Astrocyte (in vitro differentiated cells and primary cell): ENCODE results near the gene PITPNM2. TPM values are rescaled to one million over a fixed set of nuclear protein-coding genes. Genes with fewer than 3 reads are reported as not detected.
A peak's percentile ranks its signal among the peaks of the same experiment; 100 is the strongest.

Experiments
- DNase-seq: peaks from one replicate; pipeline ENCODE4 v3.0.0-alpha.2; 2010; ENCODE audit warnings: low read depth
- FAIRE-seq: peaks from 2 replicates; lab custom pipeline; 2011; peaks lifted over from hg19 to GRCh38; lab: Jason Lieb, UNC
- H2AFZ ChIP-seq: 2 replicates; pipeline ENCODE4 v1.6.0; 2012; ENCODE audit warnings: low read depth, low read length, inconsistent platforms
- H3K27ac ChIP-seq: 2 replicates; pipeline ENCODE4 v1.5.1; 2011; ENCODE audit warnings: low read depth, low read length, inconsistent platforms
- H3K27me3 ChIP-seq: 2 replicates; pipeline ENCODE4 v1.6.0; 2011; ENCODE audit warnings: low read length, inconsistent platforms; ENCODE audit not compliant: insufficient read depth
- H3K36me3 ChIP-seq: 2 replicates; pipeline ENCODE4 v1.5.1; 2011; ENCODE audit warnings: low read length, inconsistent platforms; ENCODE audit not compliant: insufficient read depth
- H3K4me1 ChIP-seq: 2 replicates; pipeline ENCODE4 v1.5.1; 2011; ENCODE audit warnings: low read length, inconsistent platforms; ENCODE audit not compliant: insufficient read depth
- H3K4me2 ChIP-seq: 2 replicates; pipeline ENCODE4 v1.6.0; 2012; ENCODE audit warnings: low read length, inconsistent platforms
- H3K4me3 ChIP-seq: 2 replicates; pipeline ENCODE4 v1.5.1; 2011; ENCODE audit warnings: low read depth, mild to moderate bottlenecking, low read length, inconsistent platforms; ENCODE audit not compliant: insufficient read depth
- H3K79me2 ChIP-seq: 2 replicates; pipeline ENCODE4 v1.6.0; 2012; ENCODE audit warnings: mild to moderate bottlenecking, low read length, inconsistent platforms; ENCODE audit not compliant: insufficient read depth
- H3K9ac ChIP-seq: 2 replicates; pipeline ENCODE4 v1.6.0; 2012; ENCODE audit warnings: mild to moderate bottlenecking, low read length, inconsistent platforms
- H3K9me3 ChIP-seq: 2 replicates; pipeline ENCODE4 v1.5.1; 2012; ENCODE audit warnings: low read depth, mild to moderate bottlenecking, low read length, inconsistent platforms; ENCODE audit not compliant: insufficient read depth
- H4K20me1 ChIP-seq: 2 replicates; pipeline ENCODE4 v1.6.0; 2012; ENCODE audit warnings: low read length, inconsistent platforms; ENCODE audit not compliant: insufficient read depth
- H3K27ac Mint-ChIP-seq: one replicate; pipeline ENCODE4 v1.8.0; 2021; ENCODE audit warnings: mild to moderate bottlenecking, mixed read lengths; ENCODE audit not compliant: unreplicated experiment
- H3K27me3 Mint-ChIP-seq: one replicate; pipeline ENCODE4 v1.8.0; 2021; ENCODE audit warnings: low read depth, mixed read lengths; ENCODE audit not compliant: unreplicated experiment
- H3K36me3 Mint-ChIP-seq: one replicate; pipeline ENCODE4 v1.8.0; 2021; ENCODE audit warnings: low read depth, mixed read lengths; ENCODE audit not compliant: unreplicated experiment
- H3K4me1 Mint-ChIP-seq: one replicate; pipeline ENCODE4 v1.8.0; 2021; ENCODE audit warnings: low read depth, mixed read lengths; ENCODE audit not compliant: unreplicated experiment
- H3K4me3 Mint-ChIP-seq: one replicate; pipeline ENCODE4 v1.8.0; 2021; ENCODE audit warnings: mild to moderate bottlenecking, moderate library complexity, mixed read lengths; ENCODE audit not compliant: unreplicated experiment
- H3K9me3 Mint-ChIP-seq: one replicate; pipeline ENCODE4 v1.8.0; 2021; ENCODE audit warnings: mild to moderate bottlenecking, mixed read lengths; ENCODE audit not compliant: unreplicated experiment
- EZH2 ChIP-seq: IDR thresholded peaks from 2 replicates; pipeline ENCODE4 v1.6.1; 2012; ENCODE audit warnings: mild to moderate bottlenecking, low read length, inconsistent platforms; ENCODE audit not compliant: insufficient read depth
- total RNA-seq: library from RNA; stranded (reverse); gene quantifications from 2 replicates; pipeline ENCODE4 v1.2.1, GENCODE V29; 2021
- TF ChIP-seq, protein P1 (sequence below): IDR thresholded peaks from 2 replicates; pipeline ENCODE4 v1.5.1; 2011; ENCODE audit warnings: low read depth, mild to moderate bottlenecking, inconsistent platforms, low read length, moderate library complexity; ENCODE audit not compliant: insufficient read depth

PITPNM2 gene
- total RNA-seq, 1 donor from 2014 or later, result 13.2 TPM

DNA sequence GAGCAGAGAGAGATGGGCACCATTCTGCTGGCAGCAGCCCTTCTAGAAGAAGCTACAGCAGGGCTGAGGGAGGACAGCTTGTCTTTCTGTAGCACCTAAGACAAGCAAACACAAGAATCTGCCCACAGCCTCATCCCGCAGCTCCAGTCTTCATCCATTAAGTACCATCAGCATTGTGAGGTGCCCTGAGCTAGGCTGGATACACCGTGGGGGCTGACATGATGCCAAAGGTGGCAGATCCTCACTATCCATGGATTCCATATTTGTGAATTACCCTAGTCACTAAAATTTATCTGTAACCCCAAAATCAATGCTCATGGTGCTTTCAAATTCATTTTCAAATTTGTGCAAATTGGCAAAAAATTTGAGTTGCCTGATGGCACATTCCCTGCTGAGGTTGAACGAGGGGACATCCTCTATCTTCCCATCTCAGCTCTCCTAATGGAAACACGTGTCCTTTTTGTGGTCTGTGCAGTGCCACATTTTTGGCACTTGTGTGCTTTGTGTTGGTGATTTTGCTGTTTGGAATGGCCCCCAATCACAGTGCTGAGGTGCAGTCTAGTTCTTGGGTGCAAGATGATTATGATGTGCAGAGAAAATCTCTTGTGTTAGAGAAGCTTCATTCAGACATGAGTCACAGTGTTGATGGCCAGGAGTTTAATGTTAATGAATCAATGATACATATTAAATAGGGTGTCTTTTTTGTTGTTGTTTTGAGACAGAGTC, 7.0 kb downstream of the PITPNM2 start:
- Mint-ChIP-seq H3K9me3 (peaks cover 3% of the 10 kb centered on the region), H3K27me3 (no peaks in the 10 kb centered on the region), H3K4me1 (peaks cover 43% of the 10 kb centered on the region), H3K27ac (no peak overlapping the region), H3K4me3 (no peak overlapping the region), H3K36me3 (peaks cover 10% of the 10 kb centered on the region)
- Histone ChIP-seq H3K9me3 (no peaks in the 10 kb centered on the region), H4K20me1 (peaks cover 23% of the 10 kb centered on the region), H3K27ac (no peak overlapping the region), H3K27me3 (no peaks in the 10 kb centered on the region), H3K79me2 (peaks cover 30% of the 10 kb centered on the region), H3K36me3 (no peaks in the 10 kb centered on the region), H2AFZ (no peak overlapping the region), H3K4me1 (peaks cover 38% of the 10 kb centered on the region), H3K4me3 (no peak overlapping the region), H3K4me2 (no peak overlapping the region), H3K9ac (no peak overlapping the region)
- peak; percentile 50 for DNase-seq
- TF ChIP-seq, protein P1, sequence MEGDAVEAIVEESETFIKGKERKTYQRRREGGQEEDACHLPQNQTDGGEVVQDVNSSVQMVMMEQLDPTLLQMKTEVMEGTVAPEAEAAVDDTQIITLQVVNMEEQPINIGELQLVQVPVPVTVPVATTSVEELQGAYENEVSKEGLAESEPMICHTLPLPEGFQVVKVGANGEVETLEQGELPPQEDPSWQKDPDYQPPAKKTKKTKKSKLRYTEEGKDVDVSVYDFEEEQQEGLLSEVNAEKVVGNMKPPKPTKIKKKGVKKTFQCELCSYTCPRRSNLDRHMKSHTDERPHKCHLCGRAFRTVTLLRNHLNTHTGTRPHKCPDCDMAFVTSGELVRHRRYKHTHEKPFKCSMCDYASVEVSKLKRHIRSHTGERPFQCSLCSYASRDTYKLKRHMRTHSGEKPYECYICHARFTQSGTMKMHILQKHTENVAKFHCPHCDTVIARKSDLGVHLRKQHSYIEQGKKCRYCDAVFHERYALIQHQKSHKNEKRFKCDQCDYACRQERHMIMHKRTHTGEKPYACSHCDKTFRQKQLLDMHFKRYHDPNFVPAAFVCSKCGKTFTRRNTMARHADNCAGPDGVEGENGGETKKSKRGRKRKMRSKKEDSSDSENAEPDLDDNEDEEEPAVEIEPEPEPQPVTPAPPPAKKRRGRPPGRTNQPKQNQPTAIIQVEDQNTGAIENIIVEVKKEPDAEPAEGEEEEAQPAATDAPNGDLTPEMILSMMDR, result no peak
- TF ChIP-seq EZH2, result no peak
- FAIRE-seq, result no peak

DNA sequence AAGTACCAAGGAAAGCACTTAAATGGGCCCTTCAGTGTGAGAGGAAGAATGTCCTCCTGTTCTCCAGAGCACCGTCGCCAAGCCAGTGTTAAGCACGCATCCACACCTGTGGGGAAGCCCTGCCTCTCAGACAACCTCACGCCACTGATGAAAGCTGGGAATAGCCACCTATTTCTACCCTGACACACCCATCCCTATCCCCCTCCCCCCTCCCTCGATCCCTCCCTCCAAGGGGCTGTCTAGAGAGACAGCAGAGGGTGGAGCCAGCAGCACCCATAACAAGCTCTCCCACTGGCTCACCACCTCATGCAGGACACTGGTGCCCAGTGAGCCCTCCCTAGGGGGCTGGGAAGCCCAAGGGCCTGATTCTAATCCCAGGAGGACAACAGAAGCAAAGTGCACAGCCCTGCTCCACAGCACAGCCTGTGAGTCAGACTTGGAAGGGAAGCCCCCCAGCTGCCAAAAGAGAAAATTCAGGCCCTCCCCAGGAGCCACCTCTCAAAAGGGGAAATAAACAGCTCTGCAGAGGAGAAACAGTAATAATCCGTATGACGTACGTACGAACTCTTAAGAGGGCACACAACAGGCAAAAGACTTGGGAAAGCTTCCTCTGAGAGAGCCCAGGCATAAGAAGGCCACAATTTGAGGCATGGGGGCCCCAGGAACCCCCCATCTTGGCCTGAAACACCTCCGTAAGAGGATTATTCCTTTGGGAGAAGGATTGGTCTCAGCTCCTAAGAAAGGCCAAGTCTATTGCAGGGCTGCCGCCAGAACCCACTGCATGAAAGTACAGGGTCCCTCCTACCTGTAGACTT, 7.8 kb downstream of the PITPNM2 start:
- Histone ChIP-seq H3K4me1 (peaks cover 38% of the 10 kb centered on the region), H4K20me1 (peaks cover 15% of the 10 kb centered on the region), H3K36me3 (no peaks in the 10 kb centered on the region), H3K4me2 (peak overlapping the region; percentile 70), H3K9me3 (no peaks in the 10 kb centered on the region), H3K4me3 (no peak overlapping the region), H3K79me2 (peaks cover 24% of the 10 kb centered on the region), H3K9ac (no peak overlapping the region), H3K27ac (no peak overlapping the region), H3K27me3 (no peaks in the 10 kb centered on the region), H2AFZ (no peak overlapping the region)
- Mint-ChIP-seq H3K9me3 (peaks cover 3% of the 10 kb centered on the region), H3K4me3 (no peak overlapping the region), H3K36me3 (peaks cover 8% of the 10 kb centered on the region), H3K27ac (no peak overlapping the region), H3K27me3 (no peaks in the 10 kb centered on the region), H3K4me1 (peaks cover 42% of the 10 kb centered on the region)
- FAIRE-seq (no peak), DNase-seq (peak; percentile 41)
- no peak for TF ChIP-seq EZH2
- TF ChIP-seq, protein P1, result no peak
